NCI-H526 treated with DMSO at 0.1 percent for 48 hours (cell line): Measurements from ENCODE around the gene OGFOD2.

Experiments used
- DNase-seq: peaks from one replicate; lab custom pipeline; 2025; lab: John Stamatoyannopoulos, UW

Gene OGFOD2

GRCh38 chr12:122951979-122952892 is 22.8 kb upstream of the OGFOD2 start:
- DNase-seq = peak; percentile 51

- DNase-seq = no peak
These were observed 19.9 kb upstream of the OGFOD2 start for GRCh38 chr12:122955156-122955555.

GRCh38 chr12:122956035-122956434 is 19.0 kb upstream of the OGFOD2 start:
- DNase-seq = no peak

- DNase-seq = no peak
These were observed 16.7 kb upstream of the OGFOD2 start for GRCh38 chr12:122958198-122958888.

GRCh38 chr12:122959566-122960192 is 15.4 kb upstream of the OGFOD2 start:
- DNase-seq = no peak

GRCh38 chr12:122960193-122960569 is 14.9 kb upstream of the OGFOD2 start:
- DNase-seq = no peak

GRCh38 chr12:122961531-122962329 is 13.3 kb upstream of the OGFOD2 start:
- no peak for DNase-seq

GRCh38 chr12:122963941-122964265 is 11.1 kb upstream of the OGFOD2 start:
- no peak for DNase-seq

GRCh38 chr12:122964439-122965257 is 10.4 kb upstream of the OGFOD2 start:
- no peak for DNase-seq

- no peak for DNase-seq
These were observed 9.7 kb upstream of the OGFOD2 start for GRCh38 chr12:122965321-122965751.

GRCh38 chr12:122965851-122966742 is 8.9 kb upstream of the OGFOD2 start, which contains the start of gene ABCB9:
TSS of gene ABCB9 (minus strand) at chr12:122966463. CDS start at chr12:122960235, 6,228 bp downstream.
- peak; percentile 96 for DNase-seq

- DNase-seq = no peak
These were observed 8.1 kb upstream of the OGFOD2 start for GRCh38 chr12:122966743-122967550.

- DNase-seq = no peak
These were observed 6.9 kb upstream of the OGFOD2 start for GRCh38 chr12:122968104-122968503.

GRCh38 chr12:122969676-122970075 is 5.4 kb upstream of the OGFOD2 start:
- peak; percentile 98 for DNase-seq

- DNase-seq = peak; percentile 95
These were observed 661 bp upstream of the OGFOD2 start for GRCh38 chr12:122974274-122974891.

GRCh38 chr12:122975790-122976647 is 975 bp downstream of the OGFOD2 start:
- DNase-seq = no peak

- DNase-seq = no peak
These were observed 1.6 kb downstream of the OGFOD2 start for GRCh38 chr12:122976648-122976975.

- DNase-seq = no peak
These were observed 2.1 kb downstream of the OGFOD2 start for GRCh38 chr12:122977153-122977552.
